T1000 (cell line): Measurements from ENCODE around the gene TMC5.
"Not testable (repeated sequence)": the region's sequence is repeated elsewhere in the genome, so short reads cannot be mapped to it uniquely, and the experiment has no call there.

Experiments used
- DNase-seq: peaks from one replicate; lab custom pipeline; 2025; ENCODE audit warnings: mixed read lengths; lab: John Stamatoyannopoulos, UW

The TMC5 gene

GRCh38 chr16:19406891-19407491, 10.7 kb upstream of the TMC5 start:
- no peak for DNase-seq

GRCh38 chr16:19410435-19411171, 7.1 kb upstream of the TMC5 start:
- DNase-seq: no peak

- no peak for DNase-seq
Measured at GRCh38 chr16:19411298-19411697, 6.4 kb upstream of the TMC5 start.

GRCh38 chr16:19412055-19412454, 5.6 kb upstream of the TMC5 start:
- DNase-seq: not testable (repeated sequence)

- DNase-seq: no peak
Measured at GRCh38 chr16:19415461-19415860, 2.2 kb upstream of the TMC5 start.

GRCh38 chr16:19415918-19416317, 1.8 kb upstream of the TMC5 start:
- no peak for DNase-seq

- DNase-seq: no peak
Measured at GRCh38 chr16:19418200-19418599, 517 bp downstream of the TMC5 start.

- DNase-seq: no peak
Measured at GRCh38 chr16:19419698-19420075, 2.0 kb downstream of the TMC5 start.

- DNase-seq: no peak
Measured at GRCh38 chr16:19424478-19424877, 6.8 kb downstream of the TMC5 start.

GRCh38 chr16:19430345-19430744, 12.7 kb downstream of the TMC5 start:
- DNase-seq: no peak

- DNase-seq: no peak
Measured at GRCh38 chr16:19431636-19432340, 14.1 kb downstream of the TMC5 start.

- DNase-seq: no peak
Measured at GRCh38 chr16:19432429-19432828, 14.7 kb downstream of the TMC5 start.

- no peak for DNase-seq
Measured at GRCh38 chr16:19434584-19434983, 16.9 kb downstream of the TMC5 start.

- no peak for DNase-seq
Measured at GRCh38 chr16:19436540-19436939, 18.9 kb downstream of the TMC5 start.

- no peak for DNase-seq
Measured at GRCh38 chr16:19437280-19437679, 19.6 kb downstream of the TMC5 start.

- DNase-seq: no peak
Measured at GRCh38 chr16:19438739-19439138, 21.1 kb downstream of the TMC5 start.

GRCh38 chr16:19439483-19439882, 21.8 kb downstream of the TMC5 start:
- no peak for DNase-seq

GRCh38 chr16:19443659-19444058, 26.0 kb downstream of the TMC5 start:
- DNase-seq: no peak

GRCh38 chr16:19446300-19446846, 28.7 kb downstream of the TMC5 start:
- no peak for DNase-seq

GRCh38 chr16:19446886-19447285, 29.2 kb downstream of the TMC5 start:
- DNase-seq: no peak

GRCh38 chr16:19450186-19450585, 32.5 kb downstream of the TMC5 start:
- no peak for DNase-seq

- DNase-seq: no peak
Measured at GRCh38 chr16:19458722-19459379, 41.2 kb downstream of the TMC5 start.
